Measurements from ENCODE around the gene ATRAID.

The ATRAID gene

DNA sequence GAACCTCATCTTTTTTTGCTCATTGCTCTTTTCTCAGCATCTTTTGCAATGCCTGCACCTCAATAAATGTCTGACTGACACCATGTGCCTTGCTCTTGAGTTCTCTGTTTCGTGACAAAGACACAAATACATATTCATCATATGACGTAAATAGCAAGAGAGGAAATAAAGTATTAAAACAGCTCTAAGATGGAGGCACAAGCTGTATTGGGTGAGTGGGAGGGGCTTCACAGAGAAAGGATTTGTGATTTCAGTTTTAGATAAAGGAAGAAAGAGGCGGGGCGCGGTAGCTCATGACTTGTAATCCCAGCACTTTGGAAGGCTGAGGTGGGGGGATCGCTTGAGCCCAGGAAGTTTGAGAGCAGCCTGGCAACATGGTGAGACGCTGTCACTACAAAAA is 8.2 kb downstream of the ATRAID start:
- no peak for DNase-seq

DNA sequence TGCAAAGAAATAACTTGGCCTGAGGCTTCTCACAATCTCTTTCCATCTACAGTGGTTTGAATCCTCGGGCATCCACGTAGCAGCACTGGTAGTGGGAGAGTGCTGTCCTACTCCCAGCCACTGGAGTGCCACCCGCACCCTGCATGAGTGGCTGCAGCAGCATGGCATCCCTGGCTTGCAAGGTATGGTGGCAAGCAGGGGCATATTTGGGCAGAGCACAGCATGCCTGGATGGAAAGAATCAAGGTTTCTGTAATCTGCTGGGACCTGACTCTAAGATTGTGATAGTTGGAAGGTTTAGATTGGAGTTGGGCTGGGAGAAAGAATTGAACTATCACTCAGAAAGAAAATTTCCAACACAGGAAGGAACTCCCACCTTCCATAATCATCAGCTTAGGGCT is 9.3 kb downstream of the ATRAID start:
- DNase-seq: no peak

- no peak for DNase-seq
Measured at GRCh38 chr2:27222407-27222806, 10.6 kb downstream of the ATRAID start.

GRCh38 chr2:27223416-27223815 is 11.6 kb downstream of the ATRAID start:
- no peak for DNase-seq

GRCh38 chr2:27225526-27225925 is 13.7 kb downstream of the ATRAID start:
- no peak for DNase-seq

- no peak for DNase-seq
Measured at GRCh38 chr2:27227501-27227900, 15.7 kb downstream of the ATRAID start.

DNA sequence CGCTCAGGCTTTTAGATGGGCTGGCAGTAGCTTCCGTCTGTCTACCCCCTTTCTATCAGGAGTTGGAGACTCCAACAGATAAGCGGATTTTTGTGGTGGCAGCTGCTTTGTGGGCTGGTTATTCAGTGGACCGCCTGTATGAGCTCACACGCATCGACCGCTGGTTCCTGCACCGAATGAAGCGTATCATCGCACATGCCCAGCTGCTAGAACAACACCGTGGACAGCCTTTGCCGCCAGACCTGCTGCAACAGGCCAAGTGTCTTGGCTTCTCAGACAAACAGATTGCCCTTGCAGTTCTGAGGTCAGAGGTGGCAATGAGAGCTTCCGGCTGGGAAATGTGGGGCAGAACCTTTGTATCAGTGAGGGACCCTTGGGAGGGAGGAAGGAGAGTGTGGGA is 20.1 kb downstream of the ATRAID start:
- DNase-seq: no peak

- DNase-seq: no peak
Measured at GRCh38 chr2:27233341-27233740, 21.5 kb downstream of the ATRAID start.

- DNase-seq: no peak
Measured at GRCh38 chr2:27236136-27236535, 24.3 kb downstream of the ATRAID start.

GRCh38 chr2:27236626-27237025 is 24.8 kb downstream of the ATRAID start:
- DNase-seq: no peak

DNA sequence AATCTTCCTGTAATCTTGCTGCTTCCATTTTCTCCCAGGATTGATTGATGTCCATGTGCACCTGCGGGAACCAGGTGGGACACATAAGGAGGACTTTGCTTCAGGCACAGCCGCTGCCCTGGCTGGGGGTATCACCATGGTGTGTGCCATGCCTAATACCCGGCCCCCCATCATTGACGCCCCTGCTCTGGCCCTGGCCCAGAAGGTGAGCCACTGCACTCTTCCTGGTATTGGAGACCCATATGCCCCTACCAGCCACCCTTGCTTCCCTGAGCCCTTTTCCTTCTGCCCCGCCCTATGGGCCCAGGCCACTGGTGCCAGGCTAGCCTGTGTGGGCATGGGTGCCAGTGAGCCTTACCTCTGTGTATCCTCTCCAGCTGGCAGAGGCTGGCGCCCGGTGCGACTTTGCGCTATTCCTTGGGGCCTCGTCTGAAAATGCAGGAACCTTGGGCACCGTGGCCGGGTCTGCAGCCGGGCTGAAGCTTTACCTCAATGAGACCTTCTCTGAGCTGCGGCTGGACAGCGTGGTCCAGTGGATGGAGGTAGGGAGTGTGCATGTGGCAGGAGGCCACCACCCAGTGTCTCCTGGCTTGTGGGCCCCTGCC is 25.6 kb downstream of the ATRAID start:
- DNase-seq: no peak

GRCh38 chr2:27238976-27239375 is 27.1 kb downstream of the ATRAID start:
- DNase-seq: no peak

DNA sequence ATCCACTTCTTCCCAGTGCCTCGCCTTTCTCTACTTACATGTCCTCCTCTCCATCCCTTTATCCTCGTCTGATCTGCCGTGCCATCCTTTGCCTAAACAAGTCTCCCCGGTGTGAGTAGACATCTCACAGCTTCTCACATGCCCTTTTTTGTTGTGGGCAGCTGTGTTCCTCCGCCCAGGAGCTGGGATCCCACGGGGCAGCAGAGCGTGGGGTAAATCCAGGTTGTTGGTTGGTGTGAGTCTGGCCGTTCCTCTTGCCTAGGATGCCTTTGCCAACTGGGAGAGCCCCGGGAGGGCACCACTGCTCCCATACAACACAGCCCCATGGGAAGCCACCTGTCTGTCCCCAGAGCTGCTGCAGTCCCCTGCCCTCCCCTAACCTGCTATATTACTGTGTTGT is 28.6 kb downstream of the ATRAID start:
- DNase-seq: no peak

DNA sequence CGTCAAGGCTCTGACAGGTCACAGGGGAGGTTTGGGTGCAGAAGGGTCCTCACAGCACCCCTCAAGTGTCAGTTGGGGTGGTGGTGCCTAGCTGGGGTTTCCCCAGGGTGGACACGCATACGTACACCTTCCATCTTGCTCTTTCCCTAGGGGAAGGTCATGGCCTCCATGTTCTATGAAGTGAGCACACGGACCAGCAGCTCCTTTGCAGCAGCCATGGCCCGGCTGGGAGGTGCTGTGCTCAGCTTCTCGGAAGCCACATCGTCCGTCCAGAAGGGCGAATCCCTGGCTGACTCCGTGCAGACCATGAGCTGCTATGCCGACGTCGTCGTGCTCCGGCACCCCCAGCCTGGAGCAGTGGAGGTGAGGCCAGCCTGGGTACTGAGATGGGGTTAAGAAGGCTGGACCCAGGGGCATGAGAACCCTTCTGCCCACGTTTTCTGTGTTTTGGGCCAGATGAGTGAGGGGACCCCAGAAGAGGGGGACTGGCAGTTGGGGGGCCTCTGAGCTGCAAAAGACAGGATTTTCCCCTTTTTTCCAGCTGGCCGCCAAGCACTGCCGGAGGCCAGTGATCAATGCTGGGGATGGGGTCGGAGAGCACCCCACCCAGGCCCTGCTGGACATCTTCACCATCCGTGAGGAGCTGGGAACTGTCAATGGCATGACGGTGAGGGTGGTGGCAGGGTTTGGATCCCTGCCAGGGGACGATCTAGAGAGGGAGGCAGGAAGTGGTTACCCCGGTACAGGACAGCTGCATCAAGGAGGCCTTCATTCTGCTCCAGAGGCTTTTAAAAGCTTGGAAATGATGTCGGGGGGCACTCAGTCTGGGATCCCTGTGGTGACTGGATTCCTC is 30.1 kb downstream of the ATRAID start:
- no peak for DNase-seq

GRCh38 chr2:27242614-27242951 is 30.7 kb downstream of the ATRAID start:
- DNase-seq: no peak

DNA sequence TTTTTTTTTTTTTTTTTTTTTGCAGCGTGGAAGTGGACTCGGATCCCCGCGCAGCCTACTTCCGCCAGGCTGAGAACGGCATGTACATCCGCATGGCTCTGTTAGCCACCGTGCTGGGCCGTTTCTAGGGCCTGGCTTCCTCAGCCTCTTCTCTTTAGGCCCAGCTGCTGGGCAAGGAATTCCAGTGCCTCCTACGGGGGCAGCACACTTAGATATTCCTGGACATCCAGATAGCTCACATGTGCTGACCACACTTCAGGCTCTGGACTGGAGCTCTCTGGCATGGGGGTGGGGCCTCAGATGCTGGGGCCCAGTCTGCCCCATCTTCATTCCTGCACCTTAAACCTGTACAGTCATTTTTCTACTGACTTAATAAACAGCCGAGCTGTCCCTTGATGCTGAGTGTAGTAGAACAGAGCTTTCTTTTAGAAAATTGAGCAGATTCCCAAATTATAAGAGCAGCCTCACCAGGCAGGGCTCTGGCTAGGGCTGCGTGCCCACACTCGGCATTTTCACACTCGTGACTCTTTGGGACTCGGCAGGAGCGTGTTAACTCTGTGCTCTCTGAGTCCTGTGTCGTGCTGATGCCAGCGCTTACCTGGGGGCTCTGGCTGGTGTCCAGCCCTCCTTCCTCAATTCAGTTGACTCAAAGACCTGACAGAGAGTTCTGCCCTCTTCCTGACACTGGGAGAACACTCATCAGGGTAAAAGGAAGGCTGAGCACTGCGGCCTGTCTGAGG is 31.7 kb downstream of the ATRAID start:
- DNase-seq: no peak

GRCh38 chr2:27245116-27245515 is 33.3 kb downstream of the ATRAID start:
- DNase-seq: no peak

DNA sequence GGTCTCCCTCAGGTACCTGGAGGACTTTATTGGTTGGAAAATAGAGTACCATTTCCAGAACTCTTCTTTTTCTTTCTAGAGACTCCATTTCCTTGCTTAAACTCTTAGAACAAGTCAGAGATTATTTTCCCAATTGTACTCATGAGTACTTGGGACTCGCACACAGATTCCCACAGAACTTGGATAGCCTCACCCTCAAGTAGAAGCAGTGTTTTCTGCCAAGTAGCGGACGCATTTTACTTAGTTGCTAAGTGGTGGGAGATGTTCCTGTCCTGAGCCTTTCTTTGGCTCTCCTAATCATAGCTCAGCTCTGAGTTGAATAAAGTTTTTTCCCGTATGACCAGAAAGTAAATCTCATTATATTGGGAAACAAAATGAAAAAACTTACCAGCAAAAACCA is 33.8 kb downstream of the ATRAID start:
- DNase-seq: no peak

GRCh38 chr2:27247893-27248292 is 36.1 kb downstream of the ATRAID start:
- DNase-seq: no peak

DNA sequence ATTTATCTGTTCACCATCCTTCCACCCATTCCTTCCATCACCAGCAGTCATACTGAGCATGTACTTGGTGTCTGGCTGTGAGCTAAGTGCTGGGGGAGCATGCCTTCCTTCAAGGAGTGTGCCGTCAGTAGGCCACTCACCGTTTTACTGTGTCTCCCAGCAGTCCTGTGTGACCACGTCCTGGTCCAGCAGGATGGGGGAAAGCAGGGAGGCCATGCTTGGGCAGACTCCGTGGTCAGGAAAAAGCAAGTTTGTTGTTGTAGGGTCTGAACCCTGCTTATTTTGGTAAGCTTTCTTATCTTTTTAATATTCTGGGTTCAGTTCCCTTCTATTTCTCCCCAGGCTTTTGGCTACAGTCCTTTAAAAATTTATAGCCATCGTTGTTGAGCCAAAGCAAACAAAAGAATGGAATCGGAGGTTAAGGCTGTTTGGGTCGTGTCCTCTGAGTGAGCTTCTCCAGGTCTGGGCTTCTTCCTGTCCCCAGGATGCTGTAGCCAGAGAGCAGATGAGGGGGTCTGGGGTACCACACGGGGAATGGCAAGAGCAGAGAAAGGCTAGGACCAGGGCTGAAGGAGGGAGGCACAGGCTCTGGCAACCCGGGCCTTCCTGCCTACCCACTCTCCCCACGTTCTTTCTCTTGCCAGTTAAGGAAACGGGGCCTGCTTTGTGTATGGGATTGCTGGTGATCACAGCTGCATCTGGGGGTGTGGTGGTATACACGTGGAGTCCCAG is 37.5 kb downstream of the ATRAID start:
- no peak for DNase-seq

- peak; percentile 11 for DNase-seq
Measured at GRCh38 chr2:27249891-27250651, 38.2 kb downstream of the ATRAID start.

- no peak for DNase-seq
Measured at GRCh38 chr2:27250652-27251379, 39.0 kb downstream of the ATRAID start.
